ENCODE results near the gene DOCK9.
A peak's percentile ranks its signal among the peaks of the same experiment; 100 is the strongest.

Gene DOCK9

GRCh38 chr13:98977568-98978265 lies at the start of gene DOCK9:
Gene DOCK9, minus strand, starts transcription at chr13:98978064. Its CDS starts 155 bp downstream, at chr13:98977909.
- DNase-seq = no peak

- no peak for DNase-seq
Measured at GRCh38 chr13:99027260-99027659, 49.4 kb upstream of the DOCK9 start.

GRCh38 chr13:99022941-99023340 lies 45.1 kb upstream of the DOCK9 start:
- DNase-seq = no peak

GRCh38 chr13:99018418-99019180 lies 40.7 kb upstream of the DOCK9 start:
- DNase-seq = peak in 1 of 2 experiments; percentile 28

- no peak for DNase-seq
Measured at GRCh38 chr13:99015606-99016490, 38.0 kb upstream of the DOCK9 start.

- DNase-seq = no peak
Measured at GRCh38 chr13:99014522-99014921, 36.7 kb upstream of the DOCK9 start.

GRCh38 chr13:99013951-99014350 lies 36.1 kb upstream of the DOCK9 start:
- no peak for DNase-seq

- DNase-seq = no peak
Measured at GRCh38 chr13:99012539-99012938, 34.7 kb upstream of the DOCK9 start.

GRCh38 chr13:99009987-99010551 lies 32.2 kb upstream of the DOCK9 start:
- no peak for DNase-seq

GRCh38 chr13:99008577-99008976 lies 30.7 kb upstream of the DOCK9 start:
- no peak for DNase-seq

GRCh38 chr13:99007414-99007986 lies 29.6 kb upstream of the DOCK9 start:
- DNase-seq = no peak

GRCh38 chr13:99005609-99006008 lies 27.7 kb upstream of the DOCK9 start:
- DNase-seq = no peak

GRCh38 chr13:99004978-99005377 lies 27.1 kb upstream of the DOCK9 start:
- no peak for DNase-seq

- no peak for DNase-seq
Measured at GRCh38 chr13:99003851-99004471, 26.1 kb upstream of the DOCK9 start.

- no peak for DNase-seq
Measured at GRCh38 chr13:99003186-99003585, 25.3 kb upstream of the DOCK9 start.

- no peak for DNase-seq
Measured at GRCh38 chr13:99002172-99002710, 24.4 kb upstream of the DOCK9 start.

GRCh38 chr13:99000137-99000536 lies 22.3 kb upstream of the DOCK9 start:
- DNase-seq = no peak

- DNase-seq = no peak
Measured at GRCh38 chr13:98999639-98999952, 21.7 kb upstream of the DOCK9 start.

- no peak for DNase-seq
Measured at GRCh38 chr13:98998831-98999638, 21.2 kb upstream of the DOCK9 start.

GRCh38 chr13:98997738-98998641 lies 20.1 kb upstream of the DOCK9 start:
- DNase-seq = no peak

All from SW 1271 (cell line).